RWPE2 (cell line): ENCODE results near the gene GIGYF2.

Experiments used
- ATAC-seq: fragments of 200-7000 bp; cut with Tn5 transposase; 3 replicates; pipeline ENCODE4 v1.9.1; 2021; ENCODE audit warnings: low read depth
- DNase-seq: peaks from one replicate; pipeline ENCODE4 v3.0.0-alpha.2; 2020; ENCODE audit warnings: low spot score
- H3K27ac ChIP-seq: fragments of 450-650 bp; 2 replicates; pipeline ENCODE4 v1.5.1; 2017; ENCODE audit warnings: mild to moderate bottlenecking; ENCODE audit not compliant: poor library complexity, severe bottlenecking
- H3K27me3 ChIP-seq: fragments of 250-450 bp; sonication (Bioruptor Pico); 2 replicates; pipeline ENCODE4 v1.5.1; 2021; ENCODE audit warnings: mild to moderate bottlenecking, moderate library complexity; ENCODE audit not compliant: insufficient read depth, poor library complexity, severe bottlenecking
- H3K36me3 ChIP-seq: fragments of 250-450 bp; sonication (Bioruptor Pico); 2 replicates; pipeline ENCODE4 v1.5.1; 2020; ENCODE audit warnings: low read depth, mild to moderate bottlenecking, moderate library complexity
- H3K4me1 ChIP-seq: fragments of 250-450 bp; sonication (Bioruptor Pico); 2 replicates; pipeline ENCODE4 v1.5.1; 2021; ENCODE audit warnings: mild to moderate bottlenecking, moderate library complexity; ENCODE audit not compliant: insufficient read depth, poor library complexity, severe bottlenecking
- H3K4me3 ChIP-seq: fragments of 250-450 bp; sonication (Bioruptor Pico); 2 replicates; pipeline ENCODE4 v1.5.1; 2021; ENCODE audit warnings: mild to moderate bottlenecking, moderate library complexity; ENCODE audit not compliant: severe bottlenecking
- H3K9me3 ChIP-seq: fragments of 250-450 bp; sonication (Bioruptor Pico); 2 replicates; pipeline ENCODE4 v1.5.1; 2021; ENCODE audit warnings: mild to moderate bottlenecking, moderate library complexity; ENCODE audit not compliant: severe bottlenecking
- TF ChIP-seq, protein P1 (sequence below): fragments of 450-650 bp; IDR thresholded peaks from one replicate; pipeline ENCODE4 v1.5.1; 2017; ENCODE audit warnings: mild to moderate bottlenecking, moderate library complexity; ENCODE audit not compliant: poor library complexity, severe bottlenecking

Gene GIGYF2

DNA sequence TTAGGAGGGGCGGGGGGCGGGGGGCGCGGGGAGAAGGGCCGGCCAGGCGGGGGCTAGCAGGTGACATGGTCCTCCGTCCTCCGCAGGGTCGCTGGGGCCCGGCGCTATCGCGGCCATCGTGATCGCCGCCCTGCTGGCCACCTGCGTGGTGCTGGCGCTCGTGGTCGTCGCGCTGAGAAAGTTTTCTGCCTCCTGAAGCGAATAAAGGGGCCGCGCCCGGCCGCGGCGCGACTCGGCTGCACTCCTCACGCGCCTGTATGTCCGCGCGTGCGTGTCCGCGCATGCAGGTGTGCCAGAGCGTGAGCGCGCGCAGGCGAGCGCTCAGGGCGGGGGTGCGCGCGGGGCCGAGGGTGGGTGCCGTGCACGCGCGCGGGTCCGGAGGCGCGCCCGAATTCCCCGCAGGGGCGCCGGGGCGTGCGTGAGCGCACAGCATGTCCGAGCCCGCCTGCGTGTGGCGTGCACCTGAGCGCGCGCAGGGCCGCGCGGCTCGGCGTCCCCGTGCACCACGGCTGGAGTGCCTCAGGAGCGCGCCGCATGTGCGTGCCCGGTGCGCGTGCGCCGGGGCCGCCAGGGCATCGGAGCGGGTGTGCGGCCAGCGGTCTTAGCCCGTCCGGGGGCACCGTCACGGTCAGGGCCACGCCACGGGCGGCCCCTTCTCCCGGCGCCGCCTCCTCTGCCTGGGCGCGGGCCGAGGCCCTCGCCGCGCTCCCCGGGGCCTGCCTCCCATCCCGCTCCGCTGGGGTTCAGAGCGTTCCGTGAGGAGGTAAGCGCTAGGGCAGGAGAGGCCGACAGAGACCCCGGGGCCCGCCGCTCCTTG is 179.2 kb downstream of the GIGYF2 start:
- no peaks in the 10 kb centered on the region for H3K4me1 ChIP-seq
- H3K9me3 ChIP-seq = no peaks in the 10 kb centered on the region
- H3K27me3 ChIP-seq = no peaks in the 10 kb centered on the region
- DNase-seq = no peak
- ATAC-seq = peak; percentile 55
- H3K36me3 ChIP-seq = no peaks in the 10 kb centered on the region
- peak overlapping the region; percentile 53 for H3K4me3 ChIP-seq
- TF ChIP-seq, protein P1, sequence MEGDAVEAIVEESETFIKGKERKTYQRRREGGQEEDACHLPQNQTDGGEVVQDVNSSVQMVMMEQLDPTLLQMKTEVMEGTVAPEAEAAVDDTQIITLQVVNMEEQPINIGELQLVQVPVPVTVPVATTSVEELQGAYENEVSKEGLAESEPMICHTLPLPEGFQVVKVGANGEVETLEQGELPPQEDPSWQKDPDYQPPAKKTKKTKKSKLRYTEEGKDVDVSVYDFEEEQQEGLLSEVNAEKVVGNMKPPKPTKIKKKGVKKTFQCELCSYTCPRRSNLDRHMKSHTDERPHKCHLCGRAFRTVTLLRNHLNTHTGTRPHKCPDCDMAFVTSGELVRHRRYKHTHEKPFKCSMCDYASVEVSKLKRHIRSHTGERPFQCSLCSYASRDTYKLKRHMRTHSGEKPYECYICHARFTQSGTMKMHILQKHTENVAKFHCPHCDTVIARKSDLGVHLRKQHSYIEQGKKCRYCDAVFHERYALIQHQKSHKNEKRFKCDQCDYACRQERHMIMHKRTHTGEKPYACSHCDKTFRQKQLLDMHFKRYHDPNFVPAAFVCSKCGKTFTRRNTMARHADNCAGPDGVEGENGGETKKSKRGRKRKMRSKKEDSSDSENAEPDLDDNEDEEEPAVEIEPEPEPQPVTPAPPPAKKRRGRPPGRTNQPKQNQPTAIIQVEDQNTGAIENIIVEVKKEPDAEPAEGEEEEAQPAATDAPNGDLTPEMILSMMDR = peak; percentile 32
- H3K27ac ChIP-seq = no peak overlapping the region

DNA sequence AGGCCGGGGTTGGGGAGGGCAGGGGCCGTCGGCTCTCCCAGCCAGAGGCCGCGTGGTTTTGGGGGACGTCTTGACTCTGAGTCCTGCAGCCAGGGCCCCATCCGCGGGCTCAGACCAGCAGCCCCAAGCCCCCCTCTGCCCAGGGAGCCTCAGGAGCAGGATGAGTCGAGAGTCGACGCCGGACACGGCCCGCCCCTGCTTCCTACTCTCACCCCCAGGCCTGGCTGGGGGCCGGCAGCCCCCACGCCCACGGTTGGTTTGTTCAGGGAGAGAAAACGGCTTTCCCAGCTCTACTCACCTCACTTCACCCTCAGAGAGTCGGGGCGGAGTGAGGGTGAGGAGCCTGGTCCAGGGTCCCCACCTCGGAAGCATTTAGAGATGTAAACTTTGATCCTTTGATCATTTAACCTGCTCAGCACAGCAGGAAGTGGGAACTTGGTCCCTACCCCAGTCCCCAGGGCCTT is 179.9 kb downstream of the GIGYF2 start:
- no peaks in the 10 kb centered on the region for H3K9me3 ChIP-seq
- H3K27me3 ChIP-seq = no peaks in the 10 kb centered on the region
- H3K27ac ChIP-seq = no peak overlapping the region
- DNase-seq = no peak
- peak; percentile 8; the same call in 1 of the 3 replicates for ATAC-seq
- H3K4me3 ChIP-seq = peak overlapping the region; percentile 53
- TF ChIP-seq, protein P1 = no peak
- H3K4me1 ChIP-seq = no peaks in the 10 kb centered on the region
- H3K36me3 ChIP-seq = no peaks in the 10 kb centered on the region

DNA sequence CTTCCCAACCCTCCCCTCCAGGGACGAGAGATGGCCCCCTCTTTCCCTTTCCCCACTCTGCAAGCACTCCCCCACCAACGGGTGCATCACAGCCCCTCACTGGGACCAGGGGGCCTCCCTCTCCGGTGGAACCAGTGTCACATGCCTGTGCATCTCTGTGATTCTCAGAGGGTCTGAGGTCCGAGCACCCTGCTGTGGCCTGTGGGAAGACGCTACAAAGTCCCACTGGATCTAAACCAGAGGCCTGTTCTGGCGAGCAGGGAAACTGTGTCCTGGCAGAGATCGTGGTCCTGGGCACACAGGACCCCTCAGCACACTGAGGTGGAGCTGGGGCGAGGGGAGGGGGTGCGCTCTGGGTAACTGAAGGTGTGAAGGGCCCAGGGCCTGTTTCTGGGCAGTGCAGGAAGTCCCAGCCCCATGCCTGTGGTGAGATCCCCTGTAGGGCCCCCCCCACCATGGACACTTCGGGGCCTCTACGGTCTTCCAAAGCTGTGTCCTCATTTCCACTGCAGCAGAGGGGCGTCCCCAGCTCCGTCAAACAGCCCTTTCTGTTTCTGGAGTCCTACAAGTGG is 180.9 kb downstream of the GIGYF2 start:
- TF ChIP-seq, protein P1 = no peak
- H3K4me3 ChIP-seq = no peak overlapping the region
- ATAC-seq (no peak), DNase-seq (no peak)
- no peaks in the 10 kb centered on the region for H3K27me3 ChIP-seq
- H3K36me3 ChIP-seq = no peaks in the 10 kb centered on the region
- no peaks in the 10 kb centered on the region for H3K4me1 ChIP-seq
- no peaks in the 10 kb centered on the region for H3K9me3 ChIP-seq
- no peak overlapping the region for H3K27ac ChIP-seq

DNA sequence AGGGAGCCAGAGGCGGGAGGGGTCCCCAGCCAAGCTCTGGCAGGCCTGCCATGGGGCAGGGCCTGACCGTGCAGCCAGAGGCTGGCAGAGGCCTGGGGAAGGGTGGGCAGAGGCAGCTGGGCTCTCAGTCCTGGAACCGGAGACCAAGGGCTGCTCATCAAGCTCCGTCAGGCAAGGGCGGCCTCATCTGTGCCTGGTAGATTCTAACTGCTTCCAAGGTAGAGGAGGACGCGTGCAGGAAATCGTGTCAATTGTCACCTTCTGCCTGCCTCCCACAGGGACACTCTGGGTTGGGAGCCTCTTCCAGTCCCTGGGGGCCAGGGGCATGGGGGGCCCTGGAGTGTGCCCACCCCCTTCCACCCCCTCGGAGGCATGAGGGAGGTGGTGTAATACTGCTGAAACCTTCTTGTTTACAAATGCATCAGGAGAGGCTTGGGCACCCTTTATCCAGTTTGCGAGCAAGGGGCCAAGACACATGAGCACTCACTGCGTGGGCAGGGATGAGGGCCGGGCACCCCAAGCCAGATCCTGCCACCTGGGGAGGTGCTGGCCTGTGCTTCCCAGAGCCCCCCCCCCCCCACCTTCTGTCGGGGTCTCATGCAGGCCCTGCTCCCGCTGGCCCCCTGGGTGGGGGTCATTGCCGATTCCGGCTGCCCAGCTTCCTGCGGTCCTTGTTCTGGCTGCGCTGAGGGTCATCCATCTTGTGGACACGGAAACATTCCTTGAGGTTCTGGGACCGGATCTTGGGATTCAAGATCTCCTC is 181.9 kb downstream of the GIGYF2 start:
- ATAC-seq (no peak), DNase-seq (no peak)
- no peaks in the 10 kb centered on the region for H3K4me1 ChIP-seq
- H3K9me3 ChIP-seq = no peaks in the 10 kb centered on the region
- H3K36me3 ChIP-seq = no peaks in the 10 kb centered on the region
- H3K27ac ChIP-seq = no peak overlapping the region
- no peaks in the 10 kb centered on the region for H3K27me3 ChIP-seq
- TF ChIP-seq, protein P1 = no peak
- no peak overlapping the region for H3K4me3 ChIP-seq
